Neural crest cell (in vitro differentiated cells): Measurements from ENCODE around the gene ZNRF2. TPM values are rescaled to one million over a fixed set of nuclear protein-coding genes. Genes with fewer than 3 reads are reported as not detected.

Experiments
- DNase-seq: peaks from one replicate; pipeline ENCODE4 v3.0.0; 2021; ENCODE audit warnings: low read depth, mixed read lengths, low spot score
- H3K27ac Mint-ChIP-seq: one replicate; pipeline ENCODE4 v1.8.0; 2021; ENCODE audit warnings: mild to moderate bottlenecking, mixed read lengths; ENCODE audit not compliant: unreplicated experiment
- H3K27me3 Mint-ChIP-seq: 2 replicates; pipeline ENCODE4 v1.8.0; 2021; ENCODE audit warnings: low read depth, mild to moderate bottlenecking, mixed read lengths
- H3K36me3 Mint-ChIP-seq: 2 replicates; pipeline ENCODE4 v1.8.0; 2021; ENCODE audit warnings: low read depth, mild to moderate bottlenecking, mixed read lengths
- H3K4me1 Mint-ChIP-seq: 2 replicates; pipeline ENCODE4 v1.8.0; 2021; ENCODE audit warnings: mixed read lengths
- H3K4me3 Mint-ChIP-seq: one replicate; pipeline ENCODE4 v1.8.0; 2021; ENCODE audit warnings: mild to moderate bottlenecking, mixed read lengths
- H3K9me3 Mint-ChIP-seq: 2 replicates; pipeline ENCODE4 v1.8.0; 2021; ENCODE audit warnings: mixed read lengths
- total RNA-seq: library from RNA; stranded (reverse); gene quantifications from 2 replicates; pipeline ENCODE4 v1.2.1, GENCODE V29; 2021
- TF ChIP-seq, protein P1 (sequence below): fragments of 200-600 bp; sonication (generic); conservative IDR thresholded peaks from 2 replicates; pipeline ENCODE4 v1.5.0; 2021; ENCODE audit warnings: antibody characterized with exemption, mild to moderate bottlenecking

ZNRF2 gene
- total RNA-seq, 1 donor from 2014 or later = 5.4 TPM

DNA sequence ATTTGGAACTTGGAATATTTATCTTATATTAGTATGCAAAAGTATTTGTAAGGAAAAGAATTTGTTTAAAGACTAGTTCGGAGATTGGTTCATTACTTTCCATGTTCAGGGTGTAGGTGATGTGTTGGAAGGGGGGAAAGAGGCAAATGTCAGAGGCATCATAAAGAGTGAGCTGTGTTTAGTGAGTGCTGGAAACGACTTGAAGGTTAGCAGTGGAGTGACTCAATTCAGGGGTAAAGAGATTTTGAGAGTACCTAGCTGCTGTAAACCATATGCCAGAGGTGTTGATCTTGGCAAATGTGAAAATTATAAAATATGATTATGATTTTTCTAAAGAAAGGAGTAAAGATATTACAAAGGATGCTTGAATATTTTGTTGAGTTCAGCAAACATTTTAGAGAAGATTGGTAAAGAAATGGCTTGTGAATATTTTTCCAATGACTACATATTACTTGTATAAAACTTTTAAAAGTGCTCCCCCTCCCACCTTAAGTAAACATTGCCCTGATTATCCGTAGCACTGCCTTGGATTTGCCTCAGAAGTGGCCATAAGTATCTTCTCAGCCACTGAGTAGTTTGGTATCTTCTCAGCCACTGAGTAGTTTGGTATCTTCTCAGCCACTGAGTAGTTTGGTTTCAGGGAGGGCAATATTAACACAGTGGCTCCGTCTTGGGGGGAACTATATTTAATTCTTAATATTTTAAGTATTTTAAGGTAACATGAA, 51.5 kb downstream of the ZNRF2 start:
- no peak for DNase-seq
- H3K36me3 Mint-ChIP-seq = peaks cover 12% of the 10 kb centered on the region
- H3K4me3 Mint-ChIP-seq = no peak overlapping the region
- TF ChIP-seq, protein P1, sequence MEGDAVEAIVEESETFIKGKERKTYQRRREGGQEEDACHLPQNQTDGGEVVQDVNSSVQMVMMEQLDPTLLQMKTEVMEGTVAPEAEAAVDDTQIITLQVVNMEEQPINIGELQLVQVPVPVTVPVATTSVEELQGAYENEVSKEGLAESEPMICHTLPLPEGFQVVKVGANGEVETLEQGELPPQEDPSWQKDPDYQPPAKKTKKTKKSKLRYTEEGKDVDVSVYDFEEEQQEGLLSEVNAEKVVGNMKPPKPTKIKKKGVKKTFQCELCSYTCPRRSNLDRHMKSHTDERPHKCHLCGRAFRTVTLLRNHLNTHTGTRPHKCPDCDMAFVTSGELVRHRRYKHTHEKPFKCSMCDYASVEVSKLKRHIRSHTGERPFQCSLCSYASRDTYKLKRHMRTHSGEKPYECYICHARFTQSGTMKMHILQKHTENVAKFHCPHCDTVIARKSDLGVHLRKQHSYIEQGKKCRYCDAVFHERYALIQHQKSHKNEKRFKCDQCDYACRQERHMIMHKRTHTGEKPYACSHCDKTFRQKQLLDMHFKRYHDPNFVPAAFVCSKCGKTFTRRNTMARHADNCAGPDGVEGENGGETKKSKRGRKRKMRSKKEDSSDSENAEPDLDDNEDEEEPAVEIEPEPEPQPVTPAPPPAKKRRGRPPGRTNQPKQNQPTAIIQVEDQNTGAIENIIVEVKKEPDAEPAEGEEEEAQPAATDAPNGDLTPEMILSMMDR = no peak
- no peaks in the 10 kb centered on the region for H3K27me3 Mint-ChIP-seq
- no peak overlapping the region for H3K27ac Mint-ChIP-seq
- H3K9me3 Mint-ChIP-seq = peaks cover 9% of the 10 kb centered on the region
- H3K4me1 Mint-ChIP-seq = no peaks in the 10 kb centered on the region

GRCh38 chr7:30344513-30344912, 60.1 kb downstream of the ZNRF2 start:
- TF ChIP-seq, protein P1 = no peak
- peaks cover 8% of the 10 kb centered on the region for H3K4me1 Mint-ChIP-seq
- DNase-seq = no peak
- H3K27ac Mint-ChIP-seq = no peak overlapping the region
- peaks cover 9% of the 10 kb centered on the region for H3K36me3 Mint-ChIP-seq
- no peaks in the 10 kb centered on the region for H3K27me3 Mint-ChIP-seq
- H3K4me3 Mint-ChIP-seq = no peak overlapping the region
- peaks cover 11% of the 10 kb centered on the region for H3K9me3 Mint-ChIP-seq

DNA sequence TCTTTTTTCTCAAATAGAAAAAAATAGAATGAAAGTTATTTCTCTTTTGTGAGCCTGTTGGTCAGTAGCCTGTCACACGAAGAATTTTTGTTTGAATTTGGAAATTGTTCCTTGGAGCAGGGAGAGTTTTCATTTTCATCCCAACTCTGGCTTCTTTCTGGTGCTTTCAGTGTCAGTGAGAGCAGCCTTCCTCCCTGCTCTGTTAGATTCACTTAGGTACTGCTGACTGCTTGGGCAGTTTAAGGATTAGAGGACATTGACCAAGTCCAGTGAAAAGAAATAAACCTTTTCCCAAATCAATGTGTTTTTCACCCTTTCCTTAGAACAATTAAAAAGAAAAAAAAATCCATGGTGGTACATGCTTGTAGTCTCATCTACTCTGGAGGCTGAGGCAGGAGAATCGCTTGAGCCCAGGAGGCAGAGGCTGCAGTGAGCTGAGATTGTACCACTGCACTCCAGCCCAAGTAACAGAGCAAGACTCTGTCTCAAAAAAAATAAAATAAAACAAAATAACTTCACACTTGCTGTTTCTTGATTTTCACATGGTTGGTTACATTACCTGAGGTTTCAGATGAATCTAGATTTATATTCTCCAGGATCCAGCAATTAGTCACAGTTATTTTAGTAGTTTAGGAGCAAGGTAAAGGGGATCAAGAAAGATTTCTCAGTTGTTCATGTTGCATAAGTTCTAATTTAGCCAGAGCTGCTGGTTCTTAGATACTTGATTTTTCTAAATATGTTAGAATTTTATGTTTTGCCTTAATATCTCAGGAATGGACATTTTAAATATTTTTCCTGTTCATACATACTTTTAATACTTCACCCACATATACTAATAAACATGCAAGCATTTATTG, 63.1 kb downstream of the ZNRF2 start:
- Mint-ChIP-seq H3K4me3 (no peak overlapping the region), H3K4me1 (peaks cover 8% of the 10 kb centered on the region), H3K27ac (no peak overlapping the region), H3K36me3 (no peaks in the 10 kb centered on the region), H3K27me3 (no peaks in the 10 kb centered on the region), H3K9me3 (no peaks in the 10 kb centered on the region)
- no peak for DNase-seq
- TF ChIP-seq, protein P1 = no peak

DNA sequence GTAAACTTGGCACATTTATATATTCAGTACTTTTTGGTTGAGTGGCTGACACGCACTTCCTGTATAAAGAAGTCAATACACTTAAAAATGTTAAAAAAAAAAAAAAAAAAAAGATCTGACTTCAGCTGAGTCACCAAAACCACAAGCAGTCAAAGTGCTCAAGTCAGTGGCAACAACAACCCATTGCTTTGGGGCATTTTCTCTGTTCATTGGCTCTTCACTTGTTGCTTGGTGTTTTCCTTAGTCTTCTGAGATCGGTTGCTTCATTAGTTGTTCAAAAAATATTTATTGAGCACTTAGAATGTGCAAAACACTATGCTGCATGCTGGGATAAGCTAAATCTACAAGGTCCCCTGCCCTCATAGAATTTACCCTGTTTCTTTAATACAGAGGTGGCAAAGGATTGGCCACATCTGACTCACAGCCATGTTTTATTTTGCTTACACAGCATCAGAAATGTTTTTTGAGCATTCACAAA, 63.7 kb downstream of the ZNRF2 start:
- Mint-ChIP-seq H3K9me3 (no peaks in the 10 kb centered on the region), H3K27ac (no peak overlapping the region), H3K36me3 (no peaks in the 10 kb centered on the region), H3K4me3 (no peak overlapping the region), H3K27me3 (no peaks in the 10 kb centered on the region), H3K4me1 (peaks cover 8% of the 10 kb centered on the region)
- TF ChIP-seq, protein P1 = no peak
- DNase-seq = no peak

GRCh38 chr7:30349170-30349569, 64.8 kb downstream of the ZNRF2 start:
- TF ChIP-seq, protein P1 = no peak
- H3K4me3 Mint-ChIP-seq = no peak overlapping the region
- no peaks in the 10 kb centered on the region for H3K27me3 Mint-ChIP-seq
- H3K9me3 Mint-ChIP-seq = no peaks in the 10 kb centered on the region
- no peak overlapping the region for H3K27ac Mint-ChIP-seq
- no peak for DNase-seq
- H3K36me3 Mint-ChIP-seq = no peaks in the 10 kb centered on the region
- peaks cover 8% of the 10 kb centered on the region for H3K4me1 Mint-ChIP-seq
